NCI-H82 (cell line): ENCODE measurements around the gene INAFM2.

Experiments used
- DNase-seq: peaks from one replicate; lab custom pipeline; 2025; lab: John Stamatoyannopoulos, UW

Gene INAFM2

DNA sequence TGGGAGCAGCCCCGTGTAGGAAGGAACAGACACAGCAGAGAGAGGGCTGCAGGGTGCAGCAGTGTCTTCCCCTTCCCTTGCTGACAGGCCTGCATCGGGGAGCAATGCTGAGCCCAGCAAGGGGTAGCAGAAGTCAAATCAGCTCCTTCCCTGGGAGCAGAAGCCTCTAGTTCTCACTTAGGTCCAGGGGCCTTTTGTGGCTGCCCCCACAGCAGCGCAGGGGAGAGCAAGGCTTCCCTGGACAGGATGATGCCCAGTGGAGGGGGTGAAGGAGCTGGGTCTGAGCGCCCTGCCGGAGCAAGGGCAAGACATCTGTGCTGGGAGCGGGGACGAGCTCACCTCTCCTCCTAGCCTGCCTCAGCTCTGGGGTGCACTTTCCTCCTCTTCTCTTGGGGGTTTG is 16.6 kb upstream of the INAFM2 start:
- DNase-seq: peak; percentile 48

DNA sequence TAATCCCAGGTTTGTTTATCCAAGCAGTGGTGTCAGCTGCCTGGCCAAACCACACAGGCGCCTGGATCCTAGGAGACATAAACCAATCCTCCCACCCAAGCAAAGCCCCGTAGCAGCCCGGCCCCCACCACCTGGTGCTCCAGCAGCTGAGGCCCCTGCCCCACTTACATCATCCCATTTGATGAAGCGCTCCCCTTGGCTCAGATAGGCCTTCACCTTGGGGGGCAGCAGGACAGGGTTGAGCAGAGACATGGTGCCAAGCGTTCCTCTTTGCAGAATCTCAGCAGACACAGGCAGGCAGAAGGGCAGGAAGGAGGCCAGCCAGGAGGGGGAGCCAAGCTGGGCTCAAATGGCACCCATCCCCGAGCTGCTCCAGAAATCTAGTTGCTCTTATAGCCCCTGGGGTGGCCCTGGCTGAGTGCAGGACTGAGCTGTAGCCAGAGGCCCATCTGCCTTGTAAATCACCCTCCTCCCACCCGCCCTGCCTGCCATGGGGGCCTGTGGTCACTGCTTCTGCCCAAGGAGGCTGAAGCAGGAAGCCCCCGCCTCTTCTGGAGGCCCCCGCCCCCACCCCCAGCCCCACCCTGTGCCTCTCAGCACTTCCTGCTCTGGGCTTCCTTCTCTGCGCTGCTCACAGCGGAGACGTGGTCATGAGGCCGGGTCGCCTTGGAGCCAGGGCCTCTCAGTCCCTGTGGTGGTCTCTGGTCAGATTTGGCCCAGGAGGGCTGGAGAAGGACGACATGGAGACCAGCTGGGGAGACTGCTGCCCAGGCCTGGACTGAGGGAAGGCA is 15.9 kb upstream of the INAFM2 start, which contains the start of gene PLCB2:
TSS of gene PLCB2 (minus strand) at position 515 of the 791 bp plus-strand sequence. CDS start at position 252, 263 bp downstream.
- peak; percentile 97 for DNase-seq

DNA sequence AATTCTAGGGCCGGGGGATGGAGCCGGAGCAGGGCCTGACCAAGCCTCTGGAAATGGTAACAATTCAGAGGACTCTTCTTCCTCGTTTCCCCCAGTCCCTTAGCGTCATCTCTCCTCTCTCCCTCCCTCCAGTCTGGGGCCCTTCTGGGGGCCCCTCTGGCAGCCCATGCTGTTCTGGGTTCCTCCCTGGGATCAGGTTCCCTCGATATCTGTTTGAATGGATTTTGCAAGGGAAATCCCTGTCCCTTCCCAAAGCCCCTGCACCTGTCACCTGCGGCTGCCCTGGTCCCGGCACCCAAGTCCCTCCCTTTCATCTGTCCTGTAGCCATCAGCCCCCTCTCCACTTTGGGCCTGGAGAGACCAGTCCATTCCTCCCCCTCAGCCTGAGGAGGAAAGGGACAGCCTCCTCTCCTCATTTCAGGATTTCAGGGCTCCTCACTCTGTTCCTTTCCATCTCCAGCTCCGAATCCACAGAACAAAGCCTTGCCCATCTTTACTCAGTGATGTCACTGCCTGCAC is 14.1 kb upstream of the INAFM2 start:
- DNase-seq: peak; percentile 32

DNA sequence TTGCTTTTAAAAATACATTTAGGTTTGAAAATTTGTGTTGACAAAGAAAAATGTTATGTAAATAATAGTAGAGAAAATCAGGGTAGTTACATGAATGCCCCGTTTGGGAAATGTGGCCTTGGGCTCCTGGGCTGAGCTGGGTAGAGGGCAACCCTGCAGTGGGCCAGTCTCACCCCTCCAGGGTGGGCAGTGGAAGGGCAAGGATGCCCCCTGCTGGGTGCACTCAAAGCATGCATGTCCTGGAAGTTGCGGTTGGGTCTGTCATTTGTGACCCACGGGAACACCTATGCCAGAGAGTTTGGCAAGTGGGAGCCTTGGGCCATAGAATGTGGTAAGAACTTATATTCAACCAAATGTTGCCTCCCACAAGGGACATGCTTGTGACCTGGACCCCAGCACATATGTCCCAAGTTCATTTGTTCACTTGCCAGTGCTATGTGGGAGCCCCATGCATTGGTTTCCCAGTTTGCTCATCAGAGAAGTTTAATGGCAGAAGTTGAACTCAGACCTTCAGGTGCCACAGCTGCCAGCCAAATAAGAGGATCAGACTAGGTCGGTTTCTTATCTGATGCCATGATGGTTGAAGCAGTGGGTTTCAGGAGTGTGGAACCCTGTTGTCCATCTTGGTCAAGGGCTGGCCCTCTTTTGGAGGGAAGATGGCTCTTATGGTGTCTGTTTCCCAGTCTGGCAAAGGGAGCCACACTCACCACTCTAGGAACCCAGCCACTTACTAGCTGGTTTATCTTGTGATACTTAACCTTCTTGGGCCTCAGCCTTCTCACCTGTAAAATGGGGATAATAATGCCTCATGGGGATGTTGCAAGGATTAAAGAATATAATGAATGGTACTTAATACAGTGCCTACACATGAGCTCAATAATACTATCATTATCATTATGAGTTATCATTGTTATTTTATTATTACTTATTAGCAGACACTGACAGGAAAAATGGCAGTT is 13.2 kb upstream of the INAFM2 start:
- DNase-seq: peak; percentile 83

DNA sequence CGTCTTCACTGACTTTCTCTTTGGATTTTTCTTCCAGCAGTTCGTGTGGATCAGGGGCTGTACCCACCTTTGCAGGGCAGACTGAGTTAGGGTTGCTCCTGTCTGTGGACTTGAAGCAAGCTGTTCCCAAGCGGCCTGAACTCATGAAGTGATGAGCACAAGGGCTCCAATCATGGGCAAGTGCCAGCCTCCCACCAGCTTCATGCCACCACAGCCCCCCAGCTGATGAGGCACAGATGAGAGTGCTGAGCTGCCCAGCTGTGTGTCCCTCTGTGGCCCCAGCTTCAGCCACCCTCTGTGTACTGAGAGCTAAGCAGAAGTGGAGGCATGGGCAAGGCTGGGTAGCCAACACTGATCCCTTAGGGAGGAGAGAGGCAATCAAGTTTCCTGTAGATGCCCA is 12.5 kb upstream of the INAFM2 start:
- no peak for DNase-seq

DNA sequence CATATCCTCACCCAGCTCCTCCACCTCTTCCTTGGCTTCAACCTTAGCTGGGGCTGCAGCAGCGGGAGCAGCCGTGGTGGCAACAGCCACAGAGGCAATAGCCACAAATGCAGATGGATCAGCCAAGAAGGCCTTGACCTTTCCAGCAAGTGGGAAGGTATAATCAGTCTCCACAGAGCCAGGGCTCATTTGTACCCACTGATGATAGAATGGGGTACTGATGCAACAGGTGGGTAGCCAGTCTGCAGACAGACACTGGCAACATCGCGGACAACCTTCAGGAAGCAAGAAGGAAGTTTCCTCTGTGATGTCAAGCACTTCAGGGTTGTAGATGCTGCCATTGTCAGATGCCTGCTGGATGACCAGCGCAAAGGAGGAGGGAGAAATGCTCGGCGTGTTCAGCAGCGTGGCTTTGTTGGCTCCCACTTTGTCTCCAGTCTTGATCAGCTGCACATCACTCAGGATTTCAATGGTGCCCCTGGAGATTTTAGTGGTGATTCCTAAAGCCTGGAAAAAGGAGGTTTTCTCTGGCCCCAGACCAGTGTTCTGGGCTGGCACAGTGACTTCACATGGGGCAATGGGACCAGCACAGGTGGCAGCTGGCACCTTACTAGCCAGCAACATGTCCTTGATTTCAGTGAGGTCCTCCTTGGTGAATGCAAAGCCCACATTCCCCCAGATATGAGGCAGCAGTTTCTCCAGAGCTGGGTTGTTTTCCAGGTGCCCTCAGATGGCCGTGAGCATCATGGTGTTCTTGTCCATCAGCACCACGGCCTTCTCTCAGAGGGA is 10.9 kb upstream of the INAFM2 start:
- no peak for DNase-seq

DNA sequence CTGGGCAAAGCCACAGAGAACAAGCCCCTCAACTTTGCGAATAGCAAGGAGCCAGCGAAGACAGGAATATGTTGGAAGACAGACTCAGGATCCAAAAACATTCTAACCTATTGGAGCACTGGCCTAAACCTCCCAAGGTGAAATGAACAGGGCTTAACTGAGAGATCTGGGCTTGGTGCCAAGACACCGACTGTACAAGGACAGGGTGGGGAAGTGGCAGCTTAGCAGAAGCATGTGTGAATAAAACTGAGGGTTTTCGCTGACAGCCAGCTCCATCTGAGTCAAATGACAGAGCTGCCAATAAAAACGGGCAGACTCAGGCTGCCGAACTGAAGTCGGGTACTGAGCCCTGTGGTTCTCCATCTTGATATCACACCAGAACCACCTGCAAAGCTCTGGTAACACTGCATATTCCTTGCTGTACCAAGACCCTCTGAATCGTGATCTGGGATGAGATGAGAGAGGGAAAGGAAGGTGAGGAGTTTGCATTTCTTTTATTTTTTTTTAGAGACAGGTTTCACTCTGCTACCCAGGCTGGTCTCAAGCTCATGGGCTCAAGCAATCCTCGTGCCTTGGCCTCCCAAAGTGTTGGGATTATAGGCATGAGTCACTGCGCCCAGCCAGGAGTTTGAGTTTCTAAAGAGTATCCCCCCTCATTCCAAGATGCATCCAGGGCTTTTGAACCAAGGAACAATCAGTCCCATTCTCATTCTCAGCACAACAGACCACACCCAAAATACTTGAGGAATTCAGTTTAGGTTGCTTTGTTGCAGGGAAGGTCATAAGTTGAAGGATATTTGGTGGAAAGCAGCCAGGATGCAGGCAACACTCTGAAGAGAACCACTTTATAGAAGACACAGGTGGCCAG is 9.7 kb upstream of the INAFM2 start:
- peak; percentile 97 for DNase-seq

DNA sequence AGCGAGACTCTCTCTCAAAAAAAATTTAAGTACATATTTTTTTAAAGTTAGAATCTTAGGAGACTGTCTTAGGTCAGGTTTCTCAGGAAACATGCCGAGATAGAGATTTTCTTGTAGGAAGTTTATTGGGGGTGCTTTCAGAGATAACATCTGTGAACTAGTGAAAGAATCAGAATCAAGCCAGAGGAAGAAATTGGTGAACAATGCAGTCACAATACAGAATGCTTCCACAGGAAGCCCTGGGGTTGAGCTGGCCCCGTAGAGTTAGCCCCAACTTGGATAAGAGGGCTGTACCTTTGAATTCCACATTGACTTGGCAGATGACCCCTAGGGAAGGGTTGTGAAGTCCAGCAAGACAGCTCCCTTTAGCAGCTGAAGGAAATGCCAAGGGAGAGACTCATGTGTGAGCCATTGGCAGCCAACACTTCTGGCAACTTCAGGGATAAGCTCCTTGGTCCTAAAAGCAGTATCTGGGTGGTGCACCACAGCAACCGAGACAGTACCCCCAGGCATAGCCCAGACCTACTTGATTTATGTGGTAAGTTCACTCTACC is 8.7 kb upstream of the INAFM2 start:
- no peak for DNase-seq

DNA sequence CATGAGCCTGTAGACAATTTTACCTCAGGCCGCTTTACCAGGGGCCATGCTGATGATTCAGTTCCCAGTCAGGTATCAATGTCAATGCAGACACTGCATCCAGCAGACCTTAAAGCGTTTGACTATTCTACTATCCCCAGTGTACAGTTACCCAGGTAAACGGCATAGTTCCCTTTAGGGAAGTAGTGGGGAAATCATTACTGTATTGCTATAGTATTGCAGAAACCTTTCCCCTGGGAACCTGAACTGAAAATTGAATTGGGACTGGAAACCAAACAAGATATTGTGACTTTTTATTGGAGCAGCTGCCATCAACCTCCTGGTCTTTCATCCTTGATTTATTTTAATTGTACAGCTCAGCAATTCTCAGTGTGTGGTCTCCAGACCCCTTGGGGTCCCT is 6.6 kb upstream of the INAFM2 start:
- no peak for DNase-seq

DNA sequence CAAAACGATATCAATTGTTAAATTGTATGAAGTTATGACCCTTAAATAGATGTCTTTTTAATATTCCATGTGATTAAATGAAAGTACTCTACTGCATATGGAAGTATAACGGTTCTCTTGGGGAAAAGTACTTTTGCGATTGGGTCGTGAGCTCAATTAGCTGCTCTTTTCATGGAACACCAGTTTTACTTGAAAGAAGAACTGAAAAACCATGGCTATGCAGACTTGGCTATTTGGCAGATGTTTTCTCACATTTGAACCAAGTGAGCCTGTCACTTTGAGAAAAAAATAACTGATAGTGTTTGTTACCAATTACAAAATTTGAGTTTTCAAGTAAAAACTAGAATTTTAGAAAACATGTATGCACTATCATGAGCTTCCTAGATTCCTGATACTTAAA is 5.9 kb upstream of the INAFM2 start:
- DNase-seq: no peak

DNA sequence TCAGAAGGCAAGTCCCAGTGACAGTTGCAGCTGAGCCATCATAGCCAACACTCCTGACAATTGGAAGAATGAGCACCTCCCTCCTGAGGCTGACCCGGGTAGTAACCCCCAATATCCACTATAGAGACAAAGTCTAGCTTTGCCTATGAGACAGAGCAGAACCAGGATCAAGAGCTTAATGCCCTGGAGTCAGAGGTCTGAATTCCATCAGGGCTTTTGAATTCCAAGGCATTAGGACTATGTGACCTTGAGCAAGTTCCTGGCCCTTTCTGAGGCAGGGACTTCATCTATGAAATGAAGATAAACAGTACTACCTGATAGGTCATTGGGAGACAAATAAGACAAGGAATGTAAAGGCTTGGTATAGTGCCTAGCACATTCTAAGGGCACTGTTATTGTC is 3.1 kb upstream of the INAFM2 start:
- DNase-seq: no peak

DNA sequence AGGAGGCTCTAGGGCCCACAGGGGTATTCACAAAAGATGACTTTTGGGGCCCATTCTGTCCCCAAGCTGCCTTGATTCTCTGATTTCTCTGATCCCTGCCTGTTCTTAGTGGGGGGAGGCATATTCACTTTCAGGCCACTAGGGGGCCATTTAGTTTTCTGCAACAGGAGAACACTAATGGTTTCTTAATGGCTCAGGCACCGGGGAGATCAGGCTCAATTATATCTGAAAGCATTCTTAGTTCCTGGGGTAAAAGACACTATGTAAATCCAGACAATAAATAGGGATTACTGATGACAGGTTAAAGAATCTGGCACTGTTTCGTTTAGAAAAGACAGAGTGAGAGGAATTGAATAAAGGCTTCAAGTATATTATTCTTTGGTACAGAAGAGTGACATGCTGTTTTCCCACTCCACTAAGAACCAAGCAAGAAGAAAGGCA is 2.5 kb upstream of the INAFM2 start:
- peak; percentile 91 for DNase-seq

DNA sequence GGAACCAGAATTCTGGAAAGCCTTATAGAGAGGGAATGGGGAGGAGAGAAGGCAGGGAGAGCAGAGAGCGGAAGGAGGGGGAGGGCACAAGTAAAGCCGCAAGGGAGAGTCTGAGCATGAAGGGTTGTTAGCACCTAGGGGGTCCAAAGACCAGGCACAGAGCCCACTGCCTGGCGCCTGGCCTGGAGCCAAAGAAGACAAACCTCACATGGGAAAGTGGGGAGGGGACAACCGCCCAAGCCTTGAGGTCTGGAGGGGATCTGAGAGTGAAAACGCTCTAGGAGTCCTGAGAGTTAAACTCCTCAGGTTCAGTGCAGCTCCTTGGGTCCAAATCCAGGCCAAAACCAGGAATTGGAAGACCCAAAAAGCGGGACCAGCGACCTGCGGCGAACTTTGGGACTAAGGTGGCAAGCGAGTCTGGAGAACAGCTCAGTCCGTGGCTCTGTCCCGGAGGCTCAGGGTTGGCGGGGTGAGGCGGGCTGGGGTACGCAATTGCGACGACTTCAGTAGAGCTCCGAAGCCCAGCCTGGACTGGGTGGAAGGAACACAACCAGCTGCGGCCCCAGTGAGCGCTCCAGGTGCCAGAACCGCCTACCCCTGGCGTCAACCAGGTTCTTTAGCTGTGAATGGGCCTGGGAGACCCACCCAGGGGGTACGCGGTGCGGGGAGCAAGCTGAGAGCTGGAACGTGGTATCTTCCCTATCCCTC is 807 bp upstream of the INAFM2 start:
- DNase-seq: peak; percentile 30

DNA sequence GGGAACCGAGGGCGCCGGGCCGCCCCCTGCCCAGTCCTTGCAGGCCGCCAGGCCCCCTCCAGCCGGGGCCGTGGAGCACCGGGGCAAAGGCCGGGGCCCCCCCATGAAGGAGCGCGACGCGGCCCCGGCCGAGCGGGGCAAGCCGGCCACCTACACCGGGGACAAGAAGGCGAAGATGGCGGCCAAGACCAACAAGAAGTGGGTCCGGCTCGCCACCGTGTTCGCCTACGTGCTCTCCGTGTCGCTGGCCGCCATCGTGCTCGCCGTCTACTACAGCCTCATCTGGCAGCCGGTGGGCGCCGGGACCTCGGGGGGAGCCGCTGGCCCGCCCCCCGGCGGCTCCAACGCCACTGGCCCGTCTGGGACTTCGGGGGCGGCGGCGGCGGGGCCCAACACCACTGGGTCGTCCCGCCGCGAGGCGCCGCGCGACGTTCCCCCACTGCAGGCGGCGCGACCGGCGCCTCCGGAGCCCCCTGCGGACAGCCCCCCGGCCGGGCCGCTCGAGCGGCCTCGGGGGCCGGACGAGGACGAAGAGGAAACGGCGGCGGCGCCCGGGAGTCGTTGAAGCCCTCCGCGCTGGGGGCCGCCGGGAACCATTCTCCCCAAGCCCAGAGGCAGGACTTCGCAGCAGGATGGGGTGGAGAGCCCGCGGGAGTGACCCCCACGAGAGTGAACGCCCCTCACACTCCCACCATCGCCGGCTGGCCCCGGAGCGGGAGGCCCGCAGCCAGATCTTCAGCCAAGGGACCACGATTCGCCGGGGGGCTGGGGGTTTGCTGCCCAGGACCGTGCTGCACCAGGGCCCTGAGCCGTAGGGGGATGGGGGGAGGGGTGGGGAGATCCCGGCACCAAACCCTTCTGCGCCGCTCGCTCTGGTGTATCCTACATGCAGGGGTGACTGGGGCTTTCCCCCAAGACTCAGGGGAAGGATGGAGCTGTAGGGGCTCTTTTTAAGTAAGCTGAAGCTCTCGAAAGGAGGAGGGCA is 753 bp downstream of the INAFM2 start:
- DNase-seq: peak; percentile 31

DNA sequence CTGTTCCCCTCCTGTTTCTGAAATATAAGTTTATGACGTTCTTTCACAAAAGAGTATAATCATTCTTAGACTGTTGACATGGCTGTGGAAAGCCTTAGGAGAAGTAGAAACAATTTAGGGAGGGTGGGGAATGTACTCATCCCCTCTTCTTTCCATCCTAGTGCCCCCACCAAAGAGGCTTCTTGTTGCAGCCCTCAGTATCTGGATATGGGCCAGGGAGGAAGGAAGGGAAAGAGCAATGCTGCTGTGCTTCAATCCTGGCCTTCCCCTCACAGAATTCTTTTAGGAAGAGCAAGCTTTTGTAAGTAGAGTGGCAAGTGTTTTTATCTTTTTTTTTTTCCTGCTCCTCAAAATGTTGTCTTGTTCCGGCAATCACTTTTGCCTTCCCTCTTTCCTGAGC is 1.7 kb downstream of the INAFM2 start:
- DNase-seq: no peak

DNA sequence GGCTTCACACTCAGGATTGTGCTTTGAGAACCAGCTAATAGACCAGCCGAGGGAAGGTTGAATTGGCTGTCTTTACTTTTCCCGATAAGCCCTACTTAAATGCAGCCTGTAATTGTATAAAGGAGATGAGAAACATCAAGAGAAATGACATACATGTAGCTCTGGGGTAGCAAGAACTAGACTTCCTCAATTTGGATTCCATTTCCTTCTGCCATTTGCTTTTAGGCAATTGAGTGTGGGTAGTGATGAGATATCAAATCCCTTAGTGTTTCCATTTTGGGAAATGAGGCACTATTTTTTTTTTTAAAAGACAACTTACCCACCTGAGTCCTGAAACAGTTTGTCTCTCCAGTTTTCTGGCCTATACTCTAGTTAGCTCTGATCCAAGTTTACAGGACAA is 2.2 kb downstream of the INAFM2 start:
- no peak for DNase-seq

DNA sequence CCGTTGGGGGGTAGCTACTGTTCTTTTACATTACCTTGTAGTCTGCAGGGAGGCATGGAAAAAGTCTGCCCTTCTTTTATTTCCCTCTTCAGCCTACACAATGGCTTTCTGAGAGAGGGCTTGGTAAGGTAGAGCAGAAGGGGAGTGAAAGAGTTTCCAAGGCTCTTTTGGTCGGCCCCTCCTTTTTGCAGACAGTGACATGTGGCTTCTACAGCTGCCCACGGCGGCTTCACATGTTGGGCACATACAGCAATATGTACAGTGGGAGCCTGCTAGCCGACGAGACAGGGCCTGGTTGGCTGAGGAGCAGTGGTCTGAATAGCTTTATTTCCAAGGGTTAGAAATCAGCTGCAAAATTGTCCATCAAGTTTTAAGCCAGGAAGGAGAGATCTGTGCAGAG is 4.0 kb downstream of the INAFM2 start:
- no peak for DNase-seq

DNA sequence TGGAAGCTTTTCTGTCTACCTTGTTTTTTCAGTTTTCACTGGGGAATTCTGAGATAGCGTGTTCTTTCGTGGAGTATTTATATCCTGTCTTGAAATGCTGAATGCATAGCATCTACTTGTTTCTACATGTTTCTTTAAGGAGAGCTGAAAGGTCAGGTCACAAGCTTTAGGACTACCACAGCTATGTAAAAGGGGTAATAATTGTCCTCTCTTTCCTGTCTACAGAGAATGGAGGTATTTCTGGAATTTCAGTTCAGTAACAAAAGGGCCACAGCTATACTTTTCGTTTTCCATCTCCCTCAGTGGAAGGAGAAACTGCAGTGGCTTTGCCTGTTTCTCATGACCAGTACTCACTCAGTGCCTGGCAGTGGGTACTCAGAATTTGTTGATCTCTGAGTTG is 4.7 kb downstream of the INAFM2 start:
- DNase-seq: no peak

DNA sequence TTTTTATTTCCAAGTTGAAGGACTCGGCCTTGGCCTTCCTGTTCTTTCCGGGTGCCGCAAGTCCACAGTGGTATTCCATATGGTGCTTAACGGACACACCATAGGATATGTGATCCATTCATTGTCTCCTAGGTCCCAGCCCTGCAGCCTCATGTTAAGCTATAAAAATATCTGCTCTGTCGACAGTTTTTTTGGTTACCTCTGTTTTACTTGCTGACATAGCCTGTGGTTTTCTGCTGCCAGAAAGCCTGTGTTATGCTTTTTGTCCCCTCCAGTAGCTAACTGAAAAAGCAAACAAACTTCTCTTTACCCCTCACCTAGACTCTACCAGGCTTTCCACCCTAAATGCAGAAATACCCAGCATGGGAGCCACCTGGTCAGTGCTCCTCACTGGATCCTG is 5.3 kb downstream of the INAFM2 start:
- no peak for DNase-seq
